HL-60 (cell line): ENCODE results near the gene ALOX15.

Experiments
- DNase-seq, 2 experiments: peaks; one replicate each; pipeline ENCODE4 v3.0.0-alpha.2; 2010 to 2020; ENCODE audit warnings: low read depth in 1 of 2, low spot score in 1 of 2
- H3K27ac ChIP-seq: fragments of 250-450 bp; sonication (Bioruptor Pico); replicated peaks from 2 replicates; pipeline ENCODE4 v1.5.1; 2020; ENCODE audit warnings: mild to moderate bottlenecking, moderate library complexity
- H3K27me3 ChIP-seq: fragments of 250-450 bp; sonication (Bioruptor Pico); 2 replicates; pipeline ENCODE4 v1.5.1; 2021; ENCODE audit warnings: mild to moderate bottlenecking, moderate library complexity; ENCODE audit not compliant: insufficient read depth, poor library complexity, severe bottlenecking
- H3K4me3 ChIP-seq: replicated peaks from 2 replicates; pipeline ENCODE4 v1.5.1; 2011; ENCODE audit warnings: mild to moderate bottlenecking, control low read depth, low read length; ENCODE audit not compliant: insufficient read depth
- GABPA ChIP-seq: IDR thresholded peaks from 2 replicates; pipeline ENCODE4 v1.6.1; 2012; ENCODE audit warnings: low read depth
- POLR2AphosphoS5 ChIP-seq: IDR thresholded peaks from 2 replicates; pipeline ENCODE4 v1.6.1; 2012; ENCODE audit warnings: low read depth
- SPI1 ChIP-seq: IDR thresholded peaks from 2 replicates; pipeline ENCODE4 v1.6.1; 2012; ENCODE audit warnings: low read depth, mild to moderate bottlenecking, borderline replicate concordance
- TF ChIP-seq, protein P1 (sequence below): IDR thresholded peaks from 2 replicates; pipeline ENCODE4 v1.6.1; 2012; ENCODE audit warnings: low read depth; ENCODE audit not compliant: insufficient replicate concordance
- TF ChIP-seq, protein P2 (sequence below): IDR thresholded peaks from one replicate; pipeline ENCODE4 v1.5.1; 2011; ENCODE audit warnings: low read length, control low read depth, inconsistent platforms; ENCODE audit not compliant: insufficient read depth

Gene ALOX15

DNA sequence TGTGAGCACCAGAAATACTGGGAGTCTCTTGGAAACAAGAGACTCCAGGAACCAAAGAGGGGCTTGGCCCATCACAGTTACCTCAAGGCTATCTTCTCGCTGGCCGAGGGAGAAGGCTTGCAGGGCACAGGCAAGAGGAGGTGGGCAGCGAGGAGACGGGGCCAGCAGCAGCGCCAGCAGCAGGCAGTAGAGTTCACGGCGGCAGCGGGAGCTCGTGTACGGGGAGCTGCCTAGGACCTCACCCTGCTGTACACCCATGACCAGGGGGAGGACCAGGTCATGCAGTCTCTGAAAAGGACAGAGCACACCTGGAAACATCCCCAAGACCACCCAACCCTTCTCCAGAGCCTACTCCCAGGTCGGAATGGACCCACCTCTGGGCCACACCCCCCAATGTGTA lies 31.7 kb upstream of the ALOX15 start:
- Histone ChIP-seq H3K4me3 (no peak overlapping the region), H3K27me3 (no peaks in the 10 kb centered on the region), H3K27ac (no peak overlapping the region)
- DNase-seq, result no peak
- no peak for TF ChIP-seq POLR2AphosphoS5
- TF ChIP-seq, protein P1, sequence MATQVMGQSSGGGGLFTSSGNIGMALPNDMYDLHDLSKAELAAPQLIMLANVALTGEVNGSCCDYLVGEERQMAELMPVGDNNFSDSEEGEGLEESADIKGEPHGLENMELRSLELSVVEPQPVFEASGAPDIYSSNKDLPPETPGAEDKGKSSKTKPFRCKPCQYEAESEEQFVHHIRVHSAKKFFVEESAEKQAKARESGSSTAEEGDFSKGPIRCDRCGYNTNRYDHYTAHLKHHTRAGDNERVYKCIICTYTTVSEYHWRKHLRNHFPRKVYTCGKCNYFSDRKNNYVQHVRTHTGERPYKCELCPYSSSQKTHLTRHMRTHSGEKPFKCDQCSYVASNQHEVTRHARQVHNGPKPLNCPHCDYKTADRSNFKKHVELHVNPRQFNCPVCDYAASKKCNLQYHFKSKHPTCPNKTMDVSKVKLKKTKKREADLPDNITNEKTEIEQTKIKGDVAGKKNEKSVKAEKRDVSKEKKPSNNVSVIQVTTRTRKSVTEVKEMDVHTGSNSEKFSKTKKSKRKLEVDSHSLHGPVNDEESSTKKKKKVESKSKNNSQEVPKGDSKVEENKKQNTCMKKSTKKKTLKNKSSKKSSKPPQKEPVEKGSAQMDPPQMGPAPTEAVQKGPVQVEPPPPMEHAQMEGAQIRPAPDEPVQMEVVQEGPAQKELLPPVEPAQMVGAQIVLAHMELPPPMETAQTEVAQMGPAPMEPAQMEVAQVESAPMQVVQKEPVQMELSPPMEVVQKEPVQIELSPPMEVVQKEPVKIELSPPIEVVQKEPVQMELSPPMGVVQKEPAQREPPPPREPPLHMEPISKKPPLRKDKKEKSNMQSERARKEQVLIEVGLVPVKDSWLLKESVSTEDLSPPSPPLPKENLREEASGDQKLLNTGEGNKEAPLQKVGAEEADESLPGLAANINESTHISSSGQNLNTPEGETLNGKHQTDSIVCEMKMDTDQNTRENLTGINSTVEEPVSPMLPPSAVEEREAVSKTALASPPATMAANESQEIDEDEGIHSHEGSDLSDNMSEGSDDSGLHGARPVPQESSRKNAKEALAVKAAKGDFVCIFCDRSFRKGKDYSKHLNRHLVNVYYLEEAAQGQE, result no peak
- no peak for TF ChIP-seq SPI1
- TF ChIP-seq, protein P2, sequence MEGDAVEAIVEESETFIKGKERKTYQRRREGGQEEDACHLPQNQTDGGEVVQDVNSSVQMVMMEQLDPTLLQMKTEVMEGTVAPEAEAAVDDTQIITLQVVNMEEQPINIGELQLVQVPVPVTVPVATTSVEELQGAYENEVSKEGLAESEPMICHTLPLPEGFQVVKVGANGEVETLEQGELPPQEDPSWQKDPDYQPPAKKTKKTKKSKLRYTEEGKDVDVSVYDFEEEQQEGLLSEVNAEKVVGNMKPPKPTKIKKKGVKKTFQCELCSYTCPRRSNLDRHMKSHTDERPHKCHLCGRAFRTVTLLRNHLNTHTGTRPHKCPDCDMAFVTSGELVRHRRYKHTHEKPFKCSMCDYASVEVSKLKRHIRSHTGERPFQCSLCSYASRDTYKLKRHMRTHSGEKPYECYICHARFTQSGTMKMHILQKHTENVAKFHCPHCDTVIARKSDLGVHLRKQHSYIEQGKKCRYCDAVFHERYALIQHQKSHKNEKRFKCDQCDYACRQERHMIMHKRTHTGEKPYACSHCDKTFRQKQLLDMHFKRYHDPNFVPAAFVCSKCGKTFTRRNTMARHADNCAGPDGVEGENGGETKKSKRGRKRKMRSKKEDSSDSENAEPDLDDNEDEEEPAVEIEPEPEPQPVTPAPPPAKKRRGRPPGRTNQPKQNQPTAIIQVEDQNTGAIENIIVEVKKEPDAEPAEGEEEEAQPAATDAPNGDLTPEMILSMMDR, result no peak
- TF ChIP-seq GABPA, result no peak

DNA sequence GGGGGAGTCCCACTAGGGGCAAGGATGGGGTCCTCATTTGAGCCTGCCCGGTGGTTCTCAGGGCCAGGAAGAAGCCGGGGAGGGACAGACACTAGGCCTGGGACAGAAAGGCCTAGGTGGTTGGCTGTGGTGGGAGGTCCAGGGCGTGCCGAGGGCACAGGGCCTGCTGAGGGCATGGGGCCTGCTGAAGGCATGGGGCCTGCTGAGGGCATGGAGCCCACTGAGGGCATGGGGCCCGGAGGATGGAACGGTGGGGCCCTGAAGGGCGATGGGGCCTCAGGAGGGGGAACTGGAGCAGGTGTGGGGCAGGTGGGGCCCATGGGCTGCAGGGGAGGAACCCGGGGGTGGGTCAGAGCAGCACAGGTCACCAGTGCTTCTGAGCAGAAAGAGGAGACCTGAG lies 31.3 kb upstream of the ALOX15 start:
- Histone ChIP-seq H3K27me3 (no peaks in the 10 kb centered on the region), H3K27ac (no peak overlapping the region), H3K4me3 (no peak overlapping the region)
- TF ChIP-seq, protein P1, result no peak
- TF ChIP-seq, protein P2, result no peak
- TF ChIP-seq POLR2AphosphoS5 (no peak), SPI1 (no peak), GABPA (no peak)
- no peak for DNase-seq

DNA sequence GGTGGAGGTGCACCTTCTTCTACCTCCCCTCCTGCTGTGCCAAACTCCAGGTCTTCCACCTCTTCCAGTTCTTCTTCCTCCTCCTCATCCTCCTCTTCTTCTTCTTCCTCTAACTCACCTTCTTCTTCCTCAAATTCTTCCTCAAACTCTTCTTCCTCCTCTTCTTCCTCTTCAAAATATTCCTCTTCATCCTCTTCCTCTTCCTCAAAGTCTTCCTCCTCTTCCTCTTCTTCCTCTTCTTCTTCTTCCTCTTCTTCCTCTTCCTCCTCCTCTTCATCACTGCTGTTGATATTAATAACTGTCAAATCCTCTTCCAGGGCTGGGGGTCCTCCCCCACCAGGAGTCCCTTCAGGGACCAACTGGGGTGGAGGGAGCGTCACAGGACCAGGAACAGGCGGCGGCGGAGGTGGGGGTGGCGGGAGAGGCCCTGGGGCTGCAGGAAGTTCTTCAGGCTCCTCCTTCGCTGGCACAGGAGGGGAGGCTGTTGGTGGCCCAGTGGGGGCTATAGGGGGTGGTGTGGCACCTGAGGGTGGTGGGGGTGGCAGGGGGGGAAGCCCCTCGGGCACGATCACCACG lies 30.7 kb upstream of the ALOX15 start:
- DNase-seq, result no peak
- TF ChIP-seq GABPA (no peak), POLR2AphosphoS5 (no peak), SPI1 (no peak)
- TF ChIP-seq, protein P1, result no peak
- TF ChIP-seq, protein P2, result no peak
- no peak overlapping the region for H3K27ac ChIP-seq
- no peaks in the 10 kb centered on the region for H3K27me3 ChIP-seq
- no peak overlapping the region for H3K4me3 ChIP-seq
